Astrocyte of the cerebellum (primary cell): ENCODE results near the gene AGBL1.

Experiments
- DNase-seq: peaks from one replicate; pipeline ENCODE4 v3.0.0-alpha.2; 2011; ENCODE audit warnings: low read depth
- H3K4me3 ChIP-seq: 2 replicates; pipeline ENCODE4 v1.5.1; 2011; ENCODE audit warnings: mild to moderate bottlenecking, low read depth, low read length, moderate library complexity
- CTCF ChIP-seq: IDR thresholded peaks from 2 replicates; pipeline ENCODE4 v1.5.1; 2012; ENCODE audit warnings: low read length, low read depth, moderate library complexity, mild to moderate bottlenecking; ENCODE audit errors: missing control alignments
- in situ Hi-C: cut with HindIII; loops from 2 replicates; pipeline ENCODE4 v1.10.0; 2017; ENCODE audit warnings: low sequenced_read_pairs

AGBL1 gene

GRCh38 chr15:86969364-86969763 lies 889.7 kb downstream of the AGBL1 start:
- TF ChIP-seq CTCF = no peak
- in situ Hi-C loops = no loop called here

GRCh38 chr15:86973284-86973844 lies 893.7 kb downstream of the AGBL1 start:
- H3K4me3 ChIP-seq = no peak overlapping the region
- in situ Hi-C loops = no loop called here
- no peak for DNase-seq
- TF ChIP-seq CTCF = no peak

More at GRCh38 chr15:86969364-86969763, 889.7 kb downstream of the AGBL1 start:
- DNase-seq = no peak
- H3K4me3 ChIP-seq = no peak overlapping the region

- DNase-seq = no peak
- TF ChIP-seq CTCF = no peak
- in situ Hi-C loops = no loop called here
- no peak overlapping the region for H3K4me3 ChIP-seq
Measured at GRCh38 chr15:86988033-86988432, 908.4 kb downstream of the AGBL1 start.

GRCh38 chr15:87021751-87022150 lies 942.1 kb downstream of the AGBL1 start:
- H3K4me3 ChIP-seq = no peak overlapping the region
- TF ChIP-seq CTCF = no peak
- no peak for DNase-seq
- in situ Hi-C loops = no loop called here

DNA sequence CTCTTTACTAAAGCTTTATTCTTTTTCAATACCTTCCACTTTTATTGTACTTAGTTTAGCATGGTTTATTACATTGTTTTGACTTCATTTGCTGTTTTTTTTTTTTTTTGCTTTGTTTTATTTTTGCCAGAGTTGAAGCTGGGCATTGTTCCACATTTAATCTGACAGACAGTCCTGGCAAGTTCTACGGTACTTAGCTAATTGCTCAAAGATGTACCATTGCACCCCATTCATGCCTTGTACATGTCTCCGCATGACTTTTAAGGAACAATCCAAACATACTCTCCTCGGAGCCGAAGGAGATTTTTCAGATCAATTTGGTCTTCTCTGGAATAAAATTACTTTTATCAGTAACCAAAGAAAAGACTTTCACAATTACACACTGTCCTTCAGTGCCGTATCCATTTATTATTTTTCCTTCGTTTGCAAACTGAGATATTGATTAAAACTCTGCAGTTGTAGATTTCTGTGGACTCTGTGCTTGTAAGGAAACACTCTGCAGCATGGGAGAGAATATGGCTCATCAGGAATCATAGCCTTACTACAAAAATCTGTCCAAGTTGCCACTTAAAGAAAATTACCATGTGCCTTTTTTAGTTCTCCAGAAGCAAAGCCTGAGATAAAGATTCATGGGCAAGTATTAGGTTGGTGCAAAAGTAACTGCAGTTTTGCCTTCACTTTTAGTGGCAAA lies 952.0 kb downstream of the AGBL1 start:
- TF ChIP-seq CTCF = no peak

GRCh38 chr15:87032295-87032694 lies 952.6 kb downstream of the AGBL1 start:
- in situ Hi-C loops = no loop called here
- TF ChIP-seq CTCF = no peak
- no peak overlapping the region for H3K4me3 ChIP-seq
- no peak for DNase-seq

More for the DNA sequence above, 952.0 kb downstream of the AGBL1 start:
- no peak overlapping the region for H3K4me3 ChIP-seq
- in situ Hi-C loops = no loop called here
- no peak for DNase-seq
